HEK293T (cell line): ENCODE results near the gene CSF1R.

Experiments
- CTCF ChIA-PET: fragments of 350-600 bp; formaldehyde crosslinking; extraction: SDS; loops from one replicate; lab custom pipeline; 2021; ENCODE audit warnings: antibody characterized with exemption, inconsistent platforms; lab: Yijun Ruan, JAX
- POLR2A ChIA-PET: fragments of 350-600 bp; formaldehyde crosslinking; extraction: SDS; loops from one replicate; lab custom pipeline; 2020; ENCODE audit warnings: antibody characterized with exemption, inconsistent platforms; lab: Yijun Ruan, JAX
- DNase-seq: peaks from one replicate; pipeline ENCODE4 v3.0.0; 2012; ENCODE audit warnings: mixed read lengths; ENCODE audit errors: extremely low spot score
- ARNT ChIP-seq: fragments of 450-650 bp; IDR thresholded peaks from 2 replicates; pipeline ENCODE4 v1.6.1; 2017; ENCODE audit warnings: mild to moderate bottlenecking
- BHLHE40 ChIP-seq: fragments of 450-650 bp; IDR thresholded peaks from 2 replicates; pipeline ENCODE4 v1.6.1; 2016; ENCODE audit warnings: mild to moderate bottlenecking, moderate library complexity, borderline replicate concordance
- CTBP1 ChIP-seq: fragments of 450-650 bp; IDR thresholded peaks from 2 replicates; pipeline ENCODE4 v1.6.1; 2016; ENCODE audit warnings: borderline replicate concordance
- ELF4 ChIP-seq: fragments of 450-650 bp; IDR thresholded peaks from 2 replicates; pipeline ENCODE4 v1.6.1; 2017; ENCODE audit warnings: antibody characterized with exemption
- FOXA1 ChIP-seq: fragments of 450-650 bp; IDR thresholded peaks from 2 replicates; pipeline ENCODE4 v1.6.1; 2016; ENCODE audit warnings: mild to moderate bottlenecking
- FOXK2 ChIP-seq: fragments of 450-650 bp; IDR thresholded peaks from 2 replicates; pipeline ENCODE4 v1.6.1; 2016; ENCODE audit warnings: mild to moderate bottlenecking
- FOXM1 ChIP-seq: fragments of 450-650 bp; IDR thresholded peaks from 2 replicates; pipeline ENCODE4 v1.6.1; 2017; ENCODE audit warnings: mild to moderate bottlenecking, borderline replicate concordance
- HDGF ChIP-seq: fragments of 450-650 bp; IDR thresholded peaks from 2 replicates; pipeline ENCODE4 v1.6.1; 2017; ENCODE audit warnings: antibody characterized with exemption, borderline replicate concordance
- L3MBTL2 ChIP-seq: fragments of 450-650 bp; conservative IDR thresholded peaks from 2 replicates; pipeline ENCODE4 v1.6.1; 2016; ENCODE audit warnings: mild to moderate bottlenecking
- LEF1 ChIP-seq: fragments of 450-650 bp; IDR thresholded peaks from 2 replicates; pipeline ENCODE4 v1.6.1; 2017; ENCODE audit warnings: mild to moderate bottlenecking, borderline replicate concordance
- NFRKB ChIP-seq: fragments of 450-650 bp; IDR thresholded peaks from 2 replicates; pipeline ENCODE4 v1.6.1; 2016; ENCODE audit warnings: mild to moderate bottlenecking, moderate library complexity
- PKNOX1 ChIP-seq: fragments of 450-650 bp; IDR thresholded peaks from 2 replicates; pipeline ENCODE4 v1.6.1; 2016
- SP1 ChIP-seq: fragments of 450-650 bp; IDR thresholded peaks from 2 replicates; pipeline ENCODE4 v1.6.1; 2017
- SUZ12 ChIP-seq: fragments of 450-650 bp; IDR thresholded peaks from 2 replicates; pipeline ENCODE4 v1.6.1; 2016; ENCODE audit warnings: mild to moderate bottlenecking
- TARDBP ChIP-seq: fragments of 450-650 bp; IDR thresholded peaks from 2 replicates; pipeline ENCODE4 v1.6.1; 2016
- ZNF384 ChIP-seq: fragments of 450-650 bp; IDR thresholded peaks from 2 replicates; pipeline ENCODE4 v1.6.1; 2016

Gene CSF1R

DNA sequence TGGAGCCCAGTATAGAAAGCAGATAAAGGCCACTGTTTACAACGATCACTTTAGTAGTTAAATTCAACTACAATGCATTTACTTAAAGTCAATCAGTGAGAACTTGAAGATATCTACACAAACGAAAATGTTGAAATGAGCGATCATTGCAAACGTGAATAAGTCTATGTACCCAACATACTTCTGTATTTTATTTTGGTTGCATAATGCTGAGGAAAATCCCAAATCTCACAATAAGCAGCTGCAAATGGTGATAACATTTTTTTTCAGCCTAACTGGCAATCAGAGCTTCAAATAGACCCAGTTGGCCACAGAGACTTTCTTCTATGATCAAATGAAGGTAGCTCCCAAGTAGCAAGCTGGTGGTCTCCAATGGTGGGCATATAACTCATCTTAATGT lies 37.2 kb upstream of the CSF1R start:
- ChIA-PET POLR2A (no interaction called here), CTCF (interaction anchor here (0.7 to 1.5 kb wide), 2 partner anchors 9 to 39 kb away, joined by 3 to 4 read pairs; no protein-coding TSS in a partner anchor)
- DNase-seq, result no peak
- TF ChIP-seq BHLHE40, result no peak
- no peak for TF ChIP-seq ARNT
- TF ChIP-seq ZNF384, result no peak
- no peak for TF ChIP-seq SUZ12
- TF ChIP-seq LEF1, result no peak
- TF ChIP-seq ELF4, result no peak
- no peak for TF ChIP-seq CTBP1
- TF ChIP-seq PKNOX1, result no peak
- no peak for TF ChIP-seq TARDBP
- no peak for TF ChIP-seq SP1
- no peak for TF ChIP-seq L3MBTL2
- TF ChIP-seq FOXA1, result no peak
- no peak for TF ChIP-seq FOXK2
- no peak for TF ChIP-seq HDGF
- no peak for TF ChIP-seq FOXM1

DNA sequence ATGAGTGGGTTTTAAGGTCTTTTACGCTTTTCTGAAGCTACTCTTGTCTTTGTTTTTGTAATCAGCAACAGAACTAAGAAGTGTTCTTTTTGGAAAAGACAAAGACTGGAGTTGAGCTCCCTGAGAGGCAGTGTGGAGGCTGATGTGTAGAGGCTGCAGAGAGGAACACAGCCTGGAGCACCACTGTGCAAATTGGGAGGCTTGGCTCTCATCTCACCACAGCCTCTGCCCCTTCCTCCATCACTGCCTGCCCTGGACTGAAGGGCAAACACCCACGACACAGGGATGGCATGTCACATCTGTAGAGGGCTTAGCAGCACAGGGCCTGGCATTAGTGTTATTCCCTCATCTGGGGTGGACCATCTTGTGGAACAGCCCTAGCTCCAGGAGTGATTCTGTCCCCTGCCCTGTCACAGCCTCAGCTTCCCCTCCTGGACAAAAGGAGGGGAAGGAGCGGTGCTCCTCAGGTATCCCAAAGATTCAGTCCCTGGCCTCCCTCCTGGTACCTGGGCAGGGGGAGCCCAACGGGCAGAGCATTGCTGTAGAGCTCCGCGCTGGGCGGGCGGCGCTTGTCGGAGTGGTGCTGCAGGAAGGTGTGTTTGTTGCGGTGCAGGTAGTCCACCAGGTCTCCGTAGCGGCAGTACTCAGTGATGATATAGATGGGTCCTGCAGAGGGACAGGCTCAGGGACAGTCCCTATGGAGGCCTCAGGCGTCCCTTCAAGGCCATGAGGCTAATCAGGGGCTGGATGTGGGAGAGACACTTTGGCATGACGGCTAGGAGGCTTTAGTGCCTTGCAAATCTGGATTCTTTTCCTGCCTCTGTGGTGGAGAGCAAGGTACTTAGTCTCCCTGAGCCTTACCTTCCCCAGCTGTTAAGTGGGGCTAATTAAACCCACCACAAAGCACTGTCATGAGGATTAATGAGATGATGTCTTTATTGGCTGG lies 36.5 kb upstream of the CSF1R start:
- POLR2A ChIA-PET, result no interaction called here
- CTCF ChIA-PET, result interaction anchor here (1.2 to 1.5 kb wide), 3 partner anchors 8 to 39 kb away, joined by 3 to 4 read pairs (median 3); no protein-coding TSS in a partner anchor
- DNase-seq, result no peak
- TF ChIP-seq ELF4 (no peak), FOXK2 (no peak), SP1 (no peak), BHLHE40 (no peak), FOXA1 (no peak), LEF1 (no peak), FOXM1 (no peak), SUZ12 (no peak), PKNOX1 (no peak)

DNA sequence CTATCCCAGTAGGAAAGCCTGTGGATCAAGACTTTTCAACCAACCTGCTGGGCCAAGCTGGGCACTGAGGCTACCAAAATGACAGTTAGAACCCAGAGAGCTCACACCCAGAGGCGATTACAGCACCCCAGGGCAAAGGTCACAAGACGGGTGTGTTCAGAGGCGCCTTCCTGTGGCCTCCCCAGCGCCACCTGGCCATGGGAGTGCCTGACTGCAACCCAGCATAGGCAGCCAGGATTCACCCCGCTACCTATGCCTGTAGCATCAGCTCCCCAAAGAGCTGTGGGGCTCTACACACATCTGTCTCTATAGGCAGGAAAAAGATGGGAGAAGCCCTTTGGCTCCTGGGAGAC lies 35.8 kb upstream of the CSF1R start:
- DNase-seq, result no peak
- TF ChIP-seq PKNOX1 (no peak), FOXM1 (no peak), BHLHE40 (no peak), ZNF384 (no peak), L3MBTL2 (no peak), FOXA1 (no peak), CTBP1 (no peak), TARDBP (no peak), HDGF (no peak), NFRKB (no peak), ARNT (no peak), SP1 (no peak)
- ChIA-PET CTCF (interaction anchor here (1.2 to 1.5 kb wide), 3 partner anchors 9 to 40 kb away, joined by 3 to 4 read pairs (median 3); no protein-coding TSS in a partner anchor), POLR2A (no interaction called here)

- CTCF ChIA-PET, result interaction anchor here (1.2 to 1.5 kb wide), 3 partner anchors 9 to 41 kb away, joined by 3 to 4 read pairs (median 3); no protein-coding TSS in a partner anchor
- no peak for TF ChIP-seq CTBP1
- TF ChIP-seq FOXM1, result no peak
- TF ChIP-seq SP1, result no peak
- TF ChIP-seq LEF1, result no peak
- TF ChIP-seq ELF4, result no peak
- no peak for TF ChIP-seq FOXK2
- DNase-seq, result no peak
- POLR2A ChIA-PET, result no interaction called here
Observed at GRCh38 chr5:150121448-150122157, 35.2 kb upstream of the CSF1R start.

DNA sequence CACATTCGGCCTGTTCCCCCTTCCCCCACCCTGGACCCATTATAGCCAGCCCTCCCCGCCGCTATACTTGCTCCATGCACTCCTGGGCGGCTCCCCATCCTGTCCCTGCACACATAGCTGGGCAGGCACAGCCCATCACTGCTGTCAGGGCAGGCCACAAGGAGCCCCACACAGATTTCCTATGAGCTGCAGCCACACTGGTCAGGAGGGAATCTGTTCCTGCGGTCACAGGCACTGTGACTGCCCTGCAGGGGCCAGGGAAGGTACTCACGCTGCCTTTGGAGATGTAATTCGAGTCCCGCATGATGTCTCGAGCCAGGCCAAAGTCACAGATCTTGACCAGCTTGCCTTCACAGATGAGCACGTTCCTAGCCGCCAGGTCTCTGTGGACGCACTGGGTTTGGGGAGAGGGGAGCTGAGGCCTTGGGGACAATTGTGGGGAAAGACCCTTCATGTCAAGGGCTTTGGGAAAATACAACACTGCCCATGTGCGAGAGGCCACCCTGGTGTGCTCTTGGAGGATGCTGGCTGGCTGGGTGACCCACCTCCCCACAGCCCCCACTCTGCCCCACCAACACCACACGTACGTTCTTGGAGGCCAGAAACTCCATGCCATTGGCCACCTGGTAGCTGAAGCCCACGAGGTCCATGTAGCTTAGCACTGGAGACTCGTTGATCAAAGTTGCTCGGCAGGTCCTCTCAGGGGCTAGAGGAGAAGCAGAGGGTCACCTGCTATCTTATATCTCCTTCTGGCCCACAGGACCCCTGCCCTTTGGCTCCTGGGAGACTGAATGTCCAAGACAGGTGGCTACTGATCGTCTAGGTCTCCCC lies 34.5 kb upstream of the CSF1R start:
- ChIA-PET POLR2A (no interaction called here), CTCF (no interaction called here)
- no peak for TF ChIP-seq L3MBTL2
- no peak for TF ChIP-seq SUZ12
- TF ChIP-seq SP1, result no peak
- TF ChIP-seq BHLHE40, result no peak
- DNase-seq, result no peak

DNA sequence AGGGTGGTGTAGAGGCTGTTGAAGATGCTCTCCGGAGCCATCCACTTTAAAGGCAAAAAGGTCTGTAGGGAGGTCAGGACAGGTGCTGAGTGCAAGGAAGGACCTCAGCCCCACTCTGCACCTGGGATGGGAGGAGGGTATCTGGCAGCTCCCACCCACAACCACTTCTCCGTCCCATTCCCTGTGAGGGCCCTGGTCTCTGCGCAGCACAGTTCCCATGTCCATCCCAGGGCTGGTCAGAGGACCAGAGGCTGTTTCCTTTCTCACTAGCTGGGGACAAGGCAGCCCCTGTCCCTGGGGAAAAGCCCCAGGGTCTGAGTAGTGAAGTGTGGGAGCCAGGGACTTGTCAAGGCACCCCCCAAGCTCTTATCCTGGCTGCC lies 33.7 kb upstream of the CSF1R start:
- ChIA-PET POLR2A (no interaction called here), CTCF (no interaction called here)
- TF ChIP-seq LEF1, result no peak
- no peak for TF ChIP-seq FOXK2
- no peak for TF ChIP-seq SUZ12
- no peak for TF ChIP-seq L3MBTL2
- TF ChIP-seq CTBP1, result no peak
- no peak for TF ChIP-seq TARDBP
- no peak for TF ChIP-seq BHLHE40
- TF ChIP-seq ARNT, result no peak
- no peak for TF ChIP-seq FOXA1
- TF ChIP-seq ELF4, result no peak
- TF ChIP-seq PKNOX1, result no peak
- no peak for TF ChIP-seq FOXM1
- no peak for DNase-seq
